HTR-8/SVneo (cell line): Measurements from ENCODE around the gene SLC2A14.
"Not testable (repeated sequence)": the region's sequence is repeated elsewhere in the genome, so short reads cannot be mapped to it uniquely, and the experiment has no call there.

Experiments used
- DNase-seq: peaks from one replicate; pipeline ENCODE4 v3.0.0; 2011; ENCODE audit warnings: low spot score, mixed read lengths; ENCODE audit not compliant: insufficient read length
- FAIRE-seq: peaks from 2 replicates; lab custom pipeline; 2011; peaks lifted over from hg19 to GRCh38; lab: Jason Lieb, UNC

Gene SLC2A14

DNA sequence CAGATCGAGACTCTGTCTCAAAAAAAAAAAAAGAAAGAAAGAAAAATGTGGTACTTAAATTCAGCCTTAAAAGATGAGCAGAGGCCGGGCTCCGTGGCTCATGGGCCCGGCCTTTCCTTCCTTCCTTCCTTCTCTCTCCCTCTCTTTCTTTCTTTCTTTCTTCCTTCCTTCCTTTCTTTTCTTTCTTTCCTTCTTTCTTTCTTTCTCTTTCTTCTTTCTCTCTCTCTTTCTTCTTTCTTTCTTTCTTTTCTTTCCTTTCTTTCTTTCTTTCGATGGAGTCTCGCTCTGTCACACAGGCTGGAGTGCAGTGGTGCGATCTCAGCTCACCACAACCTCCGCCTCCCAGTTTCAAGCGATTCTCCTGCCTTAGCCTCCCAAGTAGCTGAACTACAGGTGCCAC lies 89.3 kb downstream of the SLC2A14 start:
- FAIRE-seq, DNase-seq: not testable (repeated sequence)

DNA sequence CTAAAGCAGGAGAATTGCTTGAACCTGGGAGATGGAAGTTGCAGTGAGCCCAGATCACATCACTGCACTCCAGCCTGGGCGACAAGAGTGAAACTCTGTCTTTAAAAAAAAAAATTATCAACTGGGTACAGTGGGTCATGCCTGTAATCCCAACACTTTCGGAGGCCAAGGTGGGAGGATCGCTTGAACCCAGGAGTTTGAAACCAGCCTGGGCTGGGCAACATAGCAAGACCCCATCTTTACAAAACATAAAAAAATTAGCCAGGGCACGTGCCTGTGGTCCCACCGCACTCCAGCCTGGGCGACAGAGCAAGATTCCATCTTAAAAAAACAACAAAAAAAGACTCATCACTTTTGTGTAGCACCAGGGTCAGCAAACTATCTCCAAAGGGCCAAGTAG lies 90.7 kb downstream of the SLC2A14 start:
- no peak for FAIRE-seq

DNA sequence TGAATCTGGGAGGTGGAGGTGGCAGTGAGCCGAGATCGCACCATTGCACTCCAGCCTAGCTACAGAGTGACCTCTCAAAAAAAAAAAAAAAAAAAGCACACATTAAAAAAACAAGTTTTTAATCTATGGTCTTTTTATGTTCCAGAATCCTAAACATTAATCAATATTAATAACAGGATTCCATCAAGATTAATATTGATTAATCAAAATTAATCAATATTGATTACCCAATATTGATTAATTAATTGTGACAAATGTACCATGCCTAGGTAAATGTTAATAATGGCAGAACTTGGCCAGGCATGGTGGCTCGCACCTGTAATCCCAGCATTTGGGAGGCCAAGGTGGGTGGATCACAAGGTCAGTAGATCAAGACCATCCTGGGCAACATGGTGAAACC lies 91.4 kb downstream of the SLC2A14 start:
- DNase-seq (no peak), FAIRE-seq (no peak)

More for the DNA sequence above, 90.7 kb downstream of the SLC2A14 start:
- no peak for DNase-seq

DNA sequence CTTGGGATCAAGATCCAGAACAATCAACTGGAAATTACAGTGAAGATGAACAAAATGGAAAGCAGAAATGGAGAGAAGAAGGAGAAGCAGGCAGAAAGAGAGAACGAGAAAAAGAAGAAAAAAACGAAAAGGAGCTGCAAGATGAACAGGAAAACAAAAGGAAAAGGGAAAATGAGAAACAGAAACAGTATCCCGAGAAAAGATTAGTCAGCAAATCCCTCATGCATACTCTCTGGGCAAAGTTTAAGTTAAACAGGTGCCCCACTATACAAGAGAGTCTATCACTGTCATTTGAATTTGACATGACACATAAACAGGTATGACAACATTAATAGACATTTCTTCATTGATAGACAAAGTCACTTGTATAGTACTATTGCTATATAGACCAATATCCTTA lies 102.7 kb downstream of the SLC2A14 start:
- no peak for DNase-seq
- no peak for FAIRE-seq
